Muscle layer of colon (tissue), 2 donors: ENCODE results near the gene TMEM106A.
"Not testable (repeated sequence)": the region's sequence is repeated elsewhere in the genome, so short reads cannot be mapped to it uniquely, and the experiment has no call there.

Experiments
- H3K27ac ChIP-seq: one replicate; pipeline ENCODE4 v1.7.0; 2013; ENCODE audit warnings: low read depth, mild to moderate bottlenecking, low read length, moderate library complexity
- H3K27me3 ChIP-seq, 2 donors: one replicate each; pipeline ENCODE4 v1.7.0; 2013; ENCODE audit warnings: low read length in 2 of 2, mild to moderate bottlenecking in 2 of 2; ENCODE audit not compliant: insufficient read depth in 2 of 2, control insufficient read depth in 1 of 2
- H3K36me3 ChIP-seq: one replicate; pipeline ENCODE4 v1.7.0; 2013; ENCODE audit warnings: mild to moderate bottlenecking, low read length; ENCODE audit not compliant: insufficient read depth
- H3K4me1 ChIP-seq: one replicate; pipeline ENCODE4 v1.7.0; 2013; ENCODE audit warnings: mild to moderate bottlenecking, low read length; ENCODE audit not compliant: insufficient read depth
- H3K4me3 ChIP-seq, 2 donors: one replicate each; pipeline ENCODE4 v1.7.0; 2013; ENCODE audit warnings: low read length in 2 of 2, low read depth in 1 of 2, mild to moderate bottlenecking in 1 of 2, moderate library complexity in 1 of 2
- H3K9ac ChIP-seq: one replicate; pipeline ENCODE4 v1.7.0; 2013; ENCODE audit warnings: low read length
- H3K9me3 ChIP-seq: one replicate; pipeline ENCODE4 v1.7.0; 2013; ENCODE audit warnings: mild to moderate bottlenecking, low read length
- donor health status: abdominal sarcoma.
- donor health status: Adenocarcinoma of cecum.

Gene TMEM106A

GRCh38 chr17:43216762-43217613 is 5.3 kb downstream of the TMEM106A start:
- Histone ChIP-seq H3K4me3 (no peak overlapping the region), H3K27me3 (no peaks in the 10 kb centered on the region), H3K9ac (no peak overlapping the region), H3K9me3 (no peaks in the 10 kb centered on the region), H3K27ac (no peak overlapping the region), H3K4me1 (peaks cover 12% of the 10 kb centered on the region), H3K36me3 (peaks cover 19% of the 10 kb centered on the region)

- peaks cover 8% of the 10 kb centered on the region for H3K4me1 ChIP-seq
- H3K36me3 ChIP-seq, result peaks cover 19% of the 10 kb centered on the region
- no peaks in the 10 kb centered on the region for H3K27me3 ChIP-seq
- H3K9me3 ChIP-seq, result no peaks in the 10 kb centered on the region
- no peak overlapping the region for H3K4me3 ChIP-seq
- no peak overlapping the region for H3K27ac ChIP-seq
- no peak overlapping the region for H3K9ac ChIP-seq
Measured at GRCh38 chr17:43217614-43218087, 6.0 kb downstream of the TMEM106A start.

GRCh38 chr17:43219001-43219400 is 7.3 kb downstream of the TMEM106A start:
- no peaks in the 10 kb centered on the region for H3K27me3 ChIP-seq
- no peak overlapping the region for H3K9ac ChIP-seq
- H3K36me3 ChIP-seq, result peaks cover 23% of the 10 kb centered on the region
- H3K27ac ChIP-seq, result no peak overlapping the region
- no peaks in the 10 kb centered on the region for H3K4me1 ChIP-seq
- H3K4me3 ChIP-seq, result no peak overlapping the region
- H3K9me3 ChIP-seq, result no peaks in the 10 kb centered on the region

- Histone ChIP-seq H3K9ac (no peak overlapping the region), H3K4me3 (no peak overlapping the region), H3K4me1 (no peaks in the 10 kb centered on the region)
Measured at GRCh38 chr17:43219746-43220380, 8.2 kb downstream of the TMEM106A start.

GRCh38 chr17:43220511-43221125 is 8.9 kb downstream of the TMEM106A start:
- no peaks in the 10 kb centered on the region for H3K9me3 ChIP-seq
- H3K36me3 ChIP-seq, result peaks cover 24% of the 10 kb centered on the region
- H3K4me3 ChIP-seq, result no peak overlapping the region
- H3K27ac ChIP-seq, result no peak overlapping the region
- no peaks in the 10 kb centered on the region for H3K4me1 ChIP-seq
- no peak overlapping the region for H3K9ac ChIP-seq
- no peaks in the 10 kb centered on the region for H3K27me3 ChIP-seq

More at GRCh38 chr17:43219746-43220380, 8.2 kb downstream of the TMEM106A start:
- Histone ChIP-seq H3K27me3 (no peaks in the 10 kb centered on the region), H3K27ac (no peak overlapping the region), H3K36me3 (peaks cover 22% of the 10 kb centered on the region), H3K9me3 (no peaks in the 10 kb centered on the region)

GRCh38 chr17:43224146-43224705 is 12.6 kb downstream of the TMEM106A start:
- Histone ChIP-seq H3K27me3 (no peaks in the 10 kb centered on the region), H3K9me3 (no peaks in the 10 kb centered on the region), H3K36me3 (peaks cover 9% of the 10 kb centered on the region), H3K27ac (no peak overlapping the region), H3K4me3 (no peak overlapping the region), H3K4me1 (no peaks in the 10 kb centered on the region), H3K9ac (no peak overlapping the region)

GRCh38 chr17:43226393-43226792 is 14.7 kb downstream of the TMEM106A start:
- Histone ChIP-seq H3K27ac (no peak overlapping the region), H3K36me3 (peaks cover 9% of the 10 kb centered on the region), H3K4me1 (no peaks in the 10 kb centered on the region), H3K4me3 (no peak overlapping the region), H3K9ac (no peak overlapping the region), H3K27me3 (no peaks in the 10 kb centered on the region), H3K9me3 (no peaks in the 10 kb centered on the region)

GRCh38 chr17:43228020-43228782 is 16.5 kb downstream of the TMEM106A start, which contains the start of gene CCDC200:
TSS of gene CCDC200 (minus strand) at chr17:43228623. CDS start at chr17:43228554, 69 bp downstream.
- not testable (repeated sequence) for H3K9me3 ChIP-seq, H3K9ac ChIP-seq, H3K36me3 ChIP-seq

GRCh38 chr17:43231205-43232020 is 19.7 kb downstream of the TMEM106A start:
- not testable (repeated sequence) for H3K27me3 ChIP-seq, H3K36me3 ChIP-seq, H3K4me1 ChIP-seq, H3K9me3 ChIP-seq, H3K27ac ChIP-seq
- H3K4me3 ChIP-seq, result peak overlapping the region in 1 of 2 donors; percentile 41
- H3K9ac ChIP-seq, result peak overlapping the region; percentile 58

More at GRCh38 chr17:43228020-43228782, 16.5 kb downstream of the TMEM106A start, which contains the start of gene CCDC200:
- not testable (repeated sequence) for H3K27me3 ChIP-seq, H3K27ac ChIP-seq, H3K4me3 ChIP-seq, H3K4me1 ChIP-seq

GRCh38 chr17:43232021-43232699 is 20.5 kb downstream of the TMEM106A start:
- H3K36me3 ChIP-seq, H3K9me3 ChIP-seq, H3K27me3 ChIP-seq, H3K4me1 ChIP-seq, H3K27ac ChIP-seq: not testable (repeated sequence)
- H3K9ac ChIP-seq, result peak overlapping the region; percentile 58
- H3K4me3 ChIP-seq, result peak overlapping the region in 1 of 2 donors; percentile 41
